Activated naive CD4-positive, alpha-beta T cell treated with anti-CD3 and anti-CD28 coated beads, Interleukin-2, amount 10 ng/mL, durations not matched to agents 7 days and 5 days (primary cell): Measurements from ENCODE around the gene ADAMTS4.

Source experiments
- CTCF ChIA-PET: fragments of 350-600 bp; sonication (Branson Sonifier 250); formaldehyde crosslinking; loops from one replicate; lab custom pipeline; 2021; ENCODE audit warnings: antibody characterized with exemption; lab: Charles Lee
- DNase-seq: peaks from one replicate; pipeline ENCODE4 v3.0.0-alpha.2; 2020
- H3K27ac Mint-ChIP-seq: one replicate; pipeline ENCODE4 v1.8.0; 2021; ENCODE audit warnings: mild to moderate bottlenecking, moderate library complexity, mixed read lengths
- H3K27me3 Mint-ChIP-seq: one replicate; pipeline ENCODE4 v1.8.0; 2021; ENCODE audit warnings: mild to moderate bottlenecking, mixed read lengths
- H3K36me3 Mint-ChIP-seq: one replicate; pipeline ENCODE4 v1.8.0; 2021; ENCODE audit warnings: mixed read lengths
- H3K4me1 Mint-ChIP-seq: one replicate; pipeline ENCODE4 v1.8.0; 2021; ENCODE audit warnings: mixed read lengths
- H3K4me3 Mint-ChIP-seq: one replicate; pipeline ENCODE4 v1.8.0; 2021; ENCODE audit warnings: mild to moderate bottlenecking, moderate library complexity, mixed read lengths
- H3K9me3 Mint-ChIP-seq: one replicate; pipeline ENCODE4 v1.8.0; 2021; ENCODE audit warnings: mixed read lengths

ADAMTS4 gene

GRCh38 chr1:161168906-161169305, 29.9 kb downstream of the ADAMTS4 start:
- peak overlapping the region; percentile 41 for H3K4me3 Mint-ChIP-seq
- CTCF ChIA-PET = interaction anchor here (0.7 to 1.0 kb wide), 3 partner anchors 57 to 216 kb away, joined by 3 read pairs; partner anchors contain the start of gene TOMM40L
- H3K9me3 Mint-ChIP-seq = no peaks in the 10 kb centered on the region
- H3K27me3 Mint-ChIP-seq = no peaks in the 10 kb centered on the region
- no peak overlapping the region for H3K27ac Mint-ChIP-seq
- no peak for DNase-seq
- H3K4me1 Mint-ChIP-seq = peaks cover 37% of the 10 kb centered on the region
- peaks cover 39% of the 10 kb centered on the region for H3K36me3 Mint-ChIP-seq

DNA sequence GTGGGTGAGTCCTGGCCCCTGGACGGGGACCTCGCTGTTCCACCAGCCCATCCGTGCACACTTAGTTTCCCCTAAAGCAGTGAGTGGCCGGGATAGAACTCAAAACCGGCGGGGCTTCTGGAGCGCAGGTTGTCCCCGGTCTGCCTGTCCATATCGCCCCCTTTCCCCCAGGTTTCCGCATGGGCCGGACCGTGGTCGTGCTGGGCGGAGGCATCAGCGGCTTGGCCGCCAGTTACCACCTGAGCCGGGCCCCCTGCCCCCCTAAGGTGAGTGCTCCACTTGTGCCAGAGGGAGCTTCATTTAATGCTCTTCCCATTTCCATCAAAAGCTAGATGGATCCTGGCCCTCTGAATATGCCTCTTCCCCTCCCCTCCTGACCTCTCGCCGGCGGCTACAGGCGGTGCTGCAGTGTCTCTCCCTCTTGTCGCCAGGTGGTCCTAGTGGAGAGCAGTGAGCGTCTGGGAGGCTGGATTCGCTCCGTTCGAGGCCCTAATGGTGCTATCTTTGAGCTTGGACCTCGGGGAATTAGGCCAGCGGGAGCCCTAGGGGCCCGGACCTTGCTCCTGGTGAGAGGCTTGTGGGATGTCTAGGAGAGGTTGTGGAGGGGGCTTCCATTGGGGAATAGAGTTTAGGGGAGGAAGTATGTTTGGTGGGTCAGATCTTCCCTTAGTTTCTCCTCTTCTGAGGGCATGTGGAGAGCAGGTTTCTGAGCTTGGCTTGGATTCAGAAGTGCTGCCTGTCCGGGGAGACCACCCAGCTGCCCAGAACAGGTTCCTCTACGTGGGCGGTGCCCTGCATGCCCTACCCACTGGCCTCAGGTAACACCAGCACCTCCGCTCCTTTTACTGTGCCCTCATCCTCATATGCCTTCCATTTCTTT, 31.9 kb downstream of the ADAMTS4 start:
- Mint-ChIP-seq H3K36me3 (peaks cover 36% of the 10 kb centered on the region), H3K27ac (peak overlapping the region; percentile 97), H3K4me3 (peak overlapping the region; percentile 74), H3K9me3 (no peaks in the 10 kb centered on the region), H3K27me3 (no peaks in the 10 kb centered on the region), H3K4me1 (peaks cover 41% of the 10 kb centered on the region)
- peak; percentile 41 for DNase-seq
- CTCF ChIA-PET = interaction anchor here (0.7 to 4.2 kb wide), 16 partner anchors 8 to 216 kb away, joined by 3 to 28 read pairs (median 6); partner anchors contain the start of gene TOMM40L

DNA sequence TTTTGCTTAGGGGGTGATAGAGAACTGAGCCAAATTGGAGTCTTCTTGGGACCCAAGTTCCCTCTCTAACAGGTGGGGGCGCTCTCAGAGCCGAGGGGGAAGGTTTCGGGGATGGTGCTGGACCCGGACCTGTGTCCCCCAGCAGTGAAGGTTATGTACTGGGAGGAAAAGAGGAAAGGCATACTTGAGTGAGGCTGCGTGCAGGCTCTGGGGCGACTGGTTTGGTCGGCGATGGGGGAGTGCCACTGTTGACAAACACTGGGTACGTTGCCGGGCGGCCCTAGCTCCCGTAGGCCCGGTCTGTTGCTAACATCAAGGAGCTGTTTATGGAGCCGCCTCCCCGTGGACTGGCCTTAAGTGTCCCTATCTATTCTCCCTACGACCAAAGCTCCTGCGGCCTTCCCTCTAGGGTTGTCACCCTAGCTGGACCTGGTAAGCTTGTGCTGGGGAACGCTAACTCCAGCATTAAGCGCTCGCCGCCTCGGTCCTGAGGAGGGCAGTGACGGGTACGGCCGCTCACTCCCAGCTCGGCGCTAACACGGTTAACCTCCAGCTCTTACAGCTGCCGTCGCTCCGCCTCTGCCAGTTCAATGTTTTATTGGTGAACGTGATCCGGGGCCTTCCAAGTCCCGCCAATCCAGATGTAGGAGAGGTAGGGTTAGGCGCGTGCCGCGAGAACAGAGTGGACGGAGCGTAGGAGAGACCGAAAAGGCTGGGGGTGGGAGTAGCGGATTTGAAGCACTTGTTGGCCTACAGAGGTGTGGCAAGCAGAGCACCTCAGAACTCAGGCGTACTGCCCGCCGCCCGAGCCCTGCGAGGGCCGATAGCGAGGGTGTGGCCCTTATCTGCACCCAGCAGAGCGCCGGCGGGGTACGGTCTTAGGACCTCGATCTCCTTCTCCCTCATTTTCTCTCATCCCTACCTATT, 32.8 kb downstream of the ADAMTS4 start, which contains the start of gene PPOX:
TSS of gene PPOX (plus strand) at position 685 of the 927 bp plus-strand sequence. CDS start 422 bp downstream, outside the sequence.
- Mint-ChIP-seq H3K4me1 (peaks cover 45% of the 10 kb centered on the region), H3K4me3 (peak within 1 kb of the TSS; percentile 74), H3K27me3 (no peaks in the 10 kb centered on the region), H3K9me3 (no peaks in the 10 kb centered on the region), H3K27ac (peak within 1 kb of the TSS; percentile 97), H3K36me3 (peaks cover 36% of the 10 kb centered on the region)
- peak; percentile 97 for DNase-seq
- CTCF ChIA-PET = interaction anchor here (0.9 to 4.2 kb wide), 24 partner anchors 7 to 217 kb away, joined by 3 to 28 read pairs (median 6); partner anchors contain the start of genes APOA2, CFAP126, NDUFS2 and SDHC

- no peaks in the 10 kb centered on the region for H3K27me3 Mint-ChIP-seq
- peaks cover 53% of the 10 kb centered on the region for H3K4me1 Mint-ChIP-seq
- CTCF ChIA-PET = interaction anchor here (1.0 to 4.2 kb wide), 20 partner anchors 9 to 218 kb away, joined by 3 to 28 read pairs (median 6); partner anchors contain the start of genes CFAP126, NDUFS2, SDHC and TOMM40L
- peaks cover 34% of the 10 kb centered on the region for H3K36me3 Mint-ChIP-seq
- no peak for DNase-seq
- H3K27ac Mint-ChIP-seq = peak overlapping the region; percentile 97
- H3K9me3 Mint-ChIP-seq = no peaks in the 10 kb centered on the region
- peak overlapping the region; percentile 43 for H3K4me3 Mint-ChIP-seq
These were observed 33.8 kb downstream of the ADAMTS4 start for GRCh38 chr1:161164901-161165610.

- H3K9me3 Mint-ChIP-seq = no peaks in the 10 kb centered on the region
- H3K36me3 Mint-ChIP-seq = peaks cover 35% of the 10 kb centered on the region
- no peak for DNase-seq
- H3K27ac Mint-ChIP-seq = no peak overlapping the region
- no peak overlapping the region for H3K4me3 Mint-ChIP-seq
- CTCF ChIA-PET = interaction anchor here (3.6 kb wide), 1 partner anchor 219 kb away, joined by 28 read pairs; no protein-coding TSS in a partner anchor
- H3K27me3 Mint-ChIP-seq = no peaks in the 10 kb centered on the region
- peaks cover 58% of the 10 kb centered on the region for H3K4me1 Mint-ChIP-seq
These were observed 35.1 kb downstream of the ADAMTS4 start for GRCh38 chr1:161163793-161164192.

DNA sequence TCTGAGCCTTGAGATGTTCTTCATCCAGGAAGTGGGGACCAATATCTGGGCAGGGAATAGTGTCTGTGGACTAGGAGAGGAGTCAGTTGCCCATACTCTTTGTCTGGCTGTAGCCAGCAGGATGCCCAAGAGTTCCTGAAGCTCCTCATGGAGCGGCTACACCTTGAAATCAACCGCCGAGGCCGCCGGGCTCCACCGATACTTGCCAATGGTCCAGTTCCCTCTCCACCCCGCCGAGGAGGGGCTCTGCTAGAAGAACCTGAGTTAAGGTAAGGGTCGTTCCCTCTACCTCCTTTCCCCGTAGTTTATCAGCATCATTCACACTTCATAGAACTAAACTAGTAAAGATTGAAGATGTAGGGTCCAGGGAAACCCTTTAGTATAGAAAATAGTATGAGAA, 36.0 kb downstream of the ADAMTS4 start:
- no peaks in the 10 kb centered on the region for H3K27me3 Mint-ChIP-seq
- H3K36me3 Mint-ChIP-seq = peaks cover 42% of the 10 kb centered on the region
- H3K27ac Mint-ChIP-seq = no peak overlapping the region
- no peak for DNase-seq
- H3K4me1 Mint-ChIP-seq = peaks cover 60% of the 10 kb centered on the region
- CTCF ChIA-PET = no interaction called here
- no peak overlapping the region for H3K4me3 Mint-ChIP-seq
- H3K9me3 Mint-ChIP-seq = no peaks in the 10 kb centered on the region

DNA sequence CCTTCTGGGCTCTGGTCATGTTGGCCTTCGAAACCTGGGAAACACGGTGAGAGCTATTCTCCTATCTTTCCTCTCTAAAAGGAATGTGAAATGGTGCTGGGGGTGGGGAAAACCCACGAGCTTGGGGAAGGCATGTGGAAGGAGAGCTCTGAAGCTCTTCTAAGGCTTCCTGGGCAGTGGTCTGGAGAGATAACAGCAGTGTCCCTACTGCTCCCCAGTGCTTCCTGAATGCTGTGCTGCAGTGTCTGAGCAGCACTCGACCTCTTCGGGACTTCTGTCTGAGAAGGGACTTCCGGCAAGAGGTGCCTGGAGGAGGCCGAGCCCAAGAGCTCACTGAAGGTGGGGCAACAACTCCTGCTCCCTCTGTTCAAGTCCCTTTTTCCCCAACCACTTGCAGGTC, 36.8 kb downstream of the ADAMTS4 start:
- CTCF ChIA-PET = no interaction called here

GRCh38 chr1:161161652-161162051, 37.2 kb downstream of the ADAMTS4 start:
- Mint-ChIP-seq H3K27ac (no peak overlapping the region), H3K27me3 (no peaks in the 10 kb centered on the region), H3K36me3 (peaks cover 50% of the 10 kb centered on the region), H3K4me1 (peaks cover 56% of the 10 kb centered on the region), H3K4me3 (no peak overlapping the region), H3K9me3 (no peaks in the 10 kb centered on the region)
- CTCF ChIA-PET = no interaction called here
- no peak for DNase-seq

More for the DNA sequence above, 36.8 kb downstream of the ADAMTS4 start:
- H3K27me3 Mint-ChIP-seq = no peaks in the 10 kb centered on the region
- H3K4me3 Mint-ChIP-seq = no peak overlapping the region
- H3K36me3 Mint-ChIP-seq = peaks cover 48% of the 10 kb centered on the region
- no peak overlapping the region for H3K27ac Mint-ChIP-seq
- no peaks in the 10 kb centered on the region for H3K9me3 Mint-ChIP-seq
- DNase-seq = no peak
- peaks cover 59% of the 10 kb centered on the region for H3K4me1 Mint-ChIP-seq

- CTCF ChIA-PET = no interaction called here
- DNase-seq = no peak
- Mint-ChIP-seq H3K4me1 (peaks cover 54% of the 10 kb centered on the region), H3K9me3 (no peaks in the 10 kb centered on the region), H3K27me3 (no peaks in the 10 kb centered on the region), H3K36me3 (peaks cover 52% of the 10 kb centered on the region), H3K27ac (no peak overlapping the region), H3K4me3 (peak overlapping the region; percentile 89)
These were observed 38.1 kb downstream of the ADAMTS4 start for GRCh38 chr1:161160671-161161145.

- Mint-ChIP-seq H3K27ac (peak overlapping the region; percentile 82), H3K36me3 (peaks cover 56% of the 10 kb centered on the region), H3K9me3 (no peaks in the 10 kb centered on the region), H3K4me1 (peaks cover 55% of the 10 kb centered on the region), H3K27me3 (no peaks in the 10 kb centered on the region), H3K4me3 (peak overlapping the region; percentile 89)
- no peak for DNase-seq
- CTCF ChIA-PET = interaction anchor here (1.8 kb wide), 1 partner anchor 21 kb away, joined by 3 read pairs; no protein-coding TSS in a partner anchor
These were observed 39.0 kb downstream of the ADAMTS4 start for GRCh38 chr1:161159913-161160243.

DNA sequence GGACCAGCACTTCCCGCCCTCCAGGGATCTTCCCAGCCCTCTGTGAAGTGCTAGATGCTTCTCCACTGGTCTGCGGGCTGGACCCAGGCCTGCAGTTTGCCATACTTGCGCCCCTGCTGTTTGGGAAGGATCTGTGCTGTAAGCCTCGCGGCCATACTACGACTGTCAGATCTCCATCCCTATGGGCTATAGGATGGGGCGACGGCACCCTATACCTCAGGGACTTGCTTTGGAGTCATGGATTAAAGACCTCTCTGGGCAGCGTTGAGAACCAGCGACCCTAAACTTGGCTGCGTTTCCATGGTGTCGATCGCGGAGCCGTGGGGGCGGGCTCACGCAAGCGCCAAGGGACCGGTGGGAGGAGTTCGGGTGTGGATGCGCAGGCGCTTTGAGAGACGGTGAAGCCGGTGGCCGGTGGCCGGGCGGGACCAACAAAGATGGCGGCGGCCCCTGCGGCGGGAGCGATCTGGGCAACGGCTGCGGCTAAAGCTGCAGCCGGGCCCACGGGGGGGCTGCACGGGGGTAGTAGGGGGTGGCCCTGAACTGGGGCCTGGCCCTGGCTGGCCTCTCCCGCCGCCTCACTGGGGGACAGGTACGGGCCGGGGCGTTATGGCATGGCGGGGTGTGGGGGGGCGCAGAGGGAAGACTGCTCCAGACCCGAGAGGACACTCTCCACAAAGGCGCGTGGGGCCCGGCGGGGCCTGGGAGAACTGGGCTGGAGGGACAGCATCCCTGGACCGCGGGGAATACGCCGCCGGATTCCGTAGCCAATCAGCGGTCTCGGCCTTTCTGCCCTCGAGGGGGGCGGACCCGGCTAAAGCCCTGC, 39.6 kb downstream of the ADAMTS4 start, which contains the start of gene USP21:
TSS of gene USP21 (plus strand) at position 414 of the 826 bp plus-strand sequence. CDS start 1,141 bp downstream, outside the sequence.
- Mint-ChIP-seq H3K9me3 (no peaks in the 10 kb centered on the region), H3K36me3 (peaks cover 57% of the 10 kb centered on the region), H3K27me3 (no peaks in the 10 kb centered on the region), H3K4me3 (peak within 1 kb of the TSS; percentile 89), H3K27ac (peak within 1 kb of the TSS; percentile 85), H3K4me1 (peaks cover 55% of the 10 kb centered on the region)
- DNase-seq = peak; percentile 94
- CTCF ChIA-PET = interaction anchor here (1.3 to 1.9 kb wide), 3 partner anchors 7 to 223 kb away, joined by 3 to 4 read pairs (median 3); no protein-coding TSS in a partner anchor

DNA sequence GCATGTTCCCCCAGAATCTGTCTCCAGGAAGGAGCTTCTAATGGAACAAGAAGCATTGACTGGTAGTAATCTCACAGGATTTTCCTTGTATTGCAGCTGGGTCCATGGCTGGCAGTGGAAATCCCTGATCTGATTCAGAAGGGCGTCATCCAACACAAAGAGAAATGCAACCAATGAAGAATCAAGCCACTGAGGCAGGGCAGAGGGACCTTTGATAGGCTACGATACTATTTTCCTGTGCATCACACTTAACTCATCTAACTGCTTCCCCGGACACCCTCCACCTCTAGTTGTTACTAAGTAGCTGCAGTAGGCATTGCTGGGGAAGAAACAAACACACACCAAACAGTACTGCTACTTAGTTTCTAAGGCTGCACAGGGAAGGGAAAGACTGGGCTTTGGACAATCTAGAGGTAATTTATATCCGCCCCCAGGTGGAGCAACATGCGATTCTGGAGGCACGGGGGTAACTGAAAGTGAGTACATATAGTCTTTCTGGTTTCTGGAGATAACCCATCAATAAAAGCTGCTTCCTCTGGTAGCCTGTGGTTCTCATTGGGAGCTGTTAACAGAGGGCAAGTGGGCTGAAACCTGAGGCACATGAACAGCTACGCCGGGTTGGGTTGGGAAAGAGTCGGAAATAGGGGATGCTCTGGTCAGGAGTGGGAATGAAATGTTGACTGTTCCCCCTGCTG, 40.4 kb downstream of the ADAMTS4 start:
- Mint-ChIP-seq H3K9me3 (no peaks in the 10 kb centered on the region), H3K4me3 (peak overlapping the region; percentile 89), H3K4me1 (peaks cover 57% of the 10 kb centered on the region), H3K36me3 (peaks cover 55% of the 10 kb centered on the region), H3K27me3 (no peaks in the 10 kb centered on the region), H3K27ac (peak overlapping the region; percentile 85)
- CTCF ChIA-PET = interaction anchor here (1.3 to 1.9 kb wide), 6 partner anchors 8 to 223 kb away, joined by 3 to 6 read pairs (median 4); no protein-coding TSS in a partner anchor
- no peak for DNase-seq
